GM19397 (cell line): ENCODE results near the gene NT5DC1.
"Not testable (repeated sequence)": the region's sequence is repeated elsewhere in the genome, so short reads cannot be mapped to it uniquely, and the experiment has no call there.

ENCODE experiments used
- ATAC-seq: cut with Tn5 transposase; IDR thresholded peaks from one replicate; pipeline ENCODE4 v1.9.1; 2021; ENCODE audit warnings: mild to moderate bottlenecking, moderate library complexity; ENCODE audit not compliant: unreplicated experiment

NT5DC1 gene

DNA sequence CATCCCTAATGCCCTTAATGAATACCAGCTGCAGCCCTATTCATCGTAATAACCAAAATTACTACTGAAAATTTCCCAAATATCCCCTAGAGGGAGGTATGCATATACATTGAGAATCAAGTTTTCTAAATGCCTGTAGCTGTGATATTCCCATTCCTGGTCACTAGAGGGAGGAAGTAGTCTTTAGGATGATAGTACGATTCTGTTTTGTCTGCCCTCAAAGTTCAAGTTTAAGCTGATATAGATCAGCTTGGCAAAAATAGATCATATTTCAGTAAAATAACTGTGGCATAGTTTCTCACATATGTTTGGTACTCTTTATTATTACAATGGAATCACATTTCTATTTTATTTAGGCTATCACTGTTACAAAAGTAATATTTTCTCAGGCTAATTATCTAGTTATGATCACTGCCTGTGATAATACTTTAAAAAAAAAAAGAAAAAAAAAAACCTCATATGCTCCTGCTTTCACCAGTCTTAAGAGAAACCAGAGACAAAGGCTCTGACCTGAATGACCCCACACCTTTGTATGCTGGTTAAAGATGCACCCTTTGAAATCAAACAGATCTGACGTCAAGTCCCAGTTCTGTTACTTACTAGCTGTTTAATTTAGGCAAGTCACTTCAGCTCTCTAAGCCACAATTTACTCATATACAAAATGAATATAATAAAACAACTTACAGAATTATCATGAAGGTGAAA lies 168.1 kb downstream of the NT5DC1 start:
- ATAC-seq = peak; percentile 69

DNA sequence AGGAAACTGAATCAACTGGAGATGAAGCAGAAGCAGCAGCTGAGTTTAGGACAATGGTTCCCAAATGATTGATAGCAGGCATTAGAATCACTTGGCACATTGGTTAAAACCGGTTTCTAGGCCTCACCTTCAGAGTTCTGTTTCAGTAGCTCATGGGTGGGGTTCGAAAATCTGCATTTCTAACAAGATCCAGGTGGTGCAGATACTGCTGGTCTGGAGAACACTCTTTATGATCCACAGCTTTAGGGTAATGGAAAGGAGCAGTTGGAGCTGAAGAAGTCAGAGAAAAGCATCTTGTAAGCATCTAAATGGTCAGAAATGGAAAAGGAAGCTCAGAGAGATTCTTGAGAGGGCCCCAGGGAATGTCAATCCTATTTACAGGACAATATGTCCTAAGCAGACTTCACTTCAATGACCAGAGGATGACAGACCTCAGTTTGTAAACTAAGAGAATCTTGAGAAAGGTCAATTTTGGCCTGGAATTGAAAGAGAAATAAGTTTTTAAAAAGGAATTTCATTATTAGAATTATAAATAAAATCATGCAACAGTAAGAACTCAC lies 170.6 kb downstream of the NT5DC1 start:
- no peak for ATAC-seq

DNA sequence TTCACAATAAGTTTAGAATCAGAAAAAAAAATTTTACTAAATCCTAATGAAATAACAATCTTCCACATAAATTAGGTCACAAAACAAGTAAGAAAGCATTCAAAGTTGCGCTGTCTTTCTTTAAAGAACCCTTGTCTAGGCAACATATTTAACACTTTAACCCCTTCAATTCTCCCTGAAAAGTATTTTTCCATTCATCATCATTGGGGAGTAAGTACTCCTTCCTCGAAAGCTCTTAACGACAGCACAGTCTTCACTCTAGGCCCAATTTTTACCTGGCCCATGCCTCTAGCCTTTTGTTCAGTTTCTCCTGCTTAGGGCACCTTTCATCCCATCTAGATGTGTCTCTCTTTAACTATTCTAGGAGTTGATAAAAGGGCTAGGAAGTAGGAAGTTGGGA lies 176.5 kb downstream of the NT5DC1 start:
- ATAC-seq = no peak

DNA sequence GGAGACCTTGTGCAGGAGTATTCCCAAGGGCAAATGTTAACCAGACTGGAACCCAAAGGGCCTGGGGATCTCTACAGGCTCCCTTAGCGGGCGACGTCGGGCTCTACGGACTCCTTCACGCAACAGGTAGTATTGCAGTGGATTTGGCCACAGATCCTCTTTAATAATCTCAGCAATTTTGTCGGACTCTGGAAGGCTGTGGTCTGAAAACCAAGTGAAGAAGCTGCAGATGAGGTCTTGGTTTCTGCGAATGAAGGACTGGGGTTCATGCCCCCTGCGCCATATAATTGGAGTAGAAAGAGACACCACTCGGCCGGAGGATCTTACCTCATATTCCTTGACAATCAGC lies 177.8 kb downstream of the NT5DC1 start:
- no peak for ATAC-seq

DNA sequence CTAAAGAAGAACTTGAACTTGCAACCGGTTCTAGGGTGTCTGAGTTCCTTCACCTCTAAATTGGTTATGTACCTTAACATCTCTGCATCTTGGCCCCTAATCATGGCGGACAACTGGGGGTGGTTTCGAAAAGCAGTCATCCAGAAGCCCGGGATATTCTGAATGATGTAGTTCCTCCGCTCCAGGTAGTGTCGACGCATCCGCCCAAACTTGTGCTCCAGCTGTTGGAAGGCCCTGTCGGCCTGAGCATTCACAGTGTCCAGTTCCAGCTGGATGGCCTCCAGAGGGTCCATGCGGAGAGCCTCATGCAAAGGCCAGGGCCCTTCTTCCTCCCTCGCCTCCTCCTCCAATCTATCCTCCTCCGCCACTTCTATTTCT lies 178.2 kb downstream of the NT5DC1 start:
- no peak for ATAC-seq

DNA sequence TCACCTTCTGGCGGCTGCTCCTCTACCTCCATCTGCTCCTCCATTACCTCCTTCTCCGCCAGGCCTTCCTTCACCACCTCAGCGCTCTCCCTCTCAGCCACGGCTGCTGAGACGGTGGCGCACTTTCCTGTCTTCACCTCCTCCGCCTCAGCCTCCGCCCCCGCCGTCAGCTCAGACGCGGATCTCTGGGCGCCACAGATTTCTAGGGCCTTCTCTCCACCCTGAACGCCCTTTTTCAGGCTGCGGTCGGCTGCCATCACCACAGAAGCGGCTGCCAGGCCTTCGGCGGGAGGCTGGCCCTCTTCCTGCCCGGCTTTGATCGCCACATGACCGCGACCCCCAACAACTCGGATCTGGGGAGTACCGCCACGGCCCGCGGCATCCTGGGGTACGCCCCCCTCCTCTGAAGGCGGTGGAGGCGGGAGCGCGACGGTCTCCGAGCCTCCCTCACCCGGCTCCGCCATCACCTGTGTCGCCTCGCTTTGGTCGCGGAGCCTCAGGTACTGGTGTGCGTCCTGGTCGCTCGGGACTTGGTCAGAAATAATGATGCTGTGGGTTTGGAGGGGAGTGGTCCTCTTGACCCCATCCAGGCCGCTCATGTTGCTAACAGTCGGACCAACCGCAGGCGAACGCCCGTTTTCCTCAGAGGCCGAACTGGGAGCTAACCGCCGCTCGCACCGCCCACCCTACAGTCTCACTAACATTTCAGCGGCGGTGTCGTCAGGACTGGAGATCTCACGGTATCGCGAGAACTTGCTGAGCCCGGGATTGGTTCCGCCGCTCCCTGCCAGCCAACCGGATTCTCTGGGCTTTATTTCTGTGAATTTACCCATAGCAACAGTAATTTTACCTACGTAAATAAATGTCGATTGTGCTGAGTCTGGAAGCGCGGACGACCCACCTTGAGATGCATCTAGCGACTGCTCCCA lies 178.8 kb downstream of the NT5DC1 start, which contains the start of gene TSPYL1:
TSS of gene TSPYL1 (minus strand) at position 699 of the 929 bp plus-strand sequence. CDS start at position 599, 100 bp downstream.
- peak; percentile 95 for ATAC-seq

DNA sequence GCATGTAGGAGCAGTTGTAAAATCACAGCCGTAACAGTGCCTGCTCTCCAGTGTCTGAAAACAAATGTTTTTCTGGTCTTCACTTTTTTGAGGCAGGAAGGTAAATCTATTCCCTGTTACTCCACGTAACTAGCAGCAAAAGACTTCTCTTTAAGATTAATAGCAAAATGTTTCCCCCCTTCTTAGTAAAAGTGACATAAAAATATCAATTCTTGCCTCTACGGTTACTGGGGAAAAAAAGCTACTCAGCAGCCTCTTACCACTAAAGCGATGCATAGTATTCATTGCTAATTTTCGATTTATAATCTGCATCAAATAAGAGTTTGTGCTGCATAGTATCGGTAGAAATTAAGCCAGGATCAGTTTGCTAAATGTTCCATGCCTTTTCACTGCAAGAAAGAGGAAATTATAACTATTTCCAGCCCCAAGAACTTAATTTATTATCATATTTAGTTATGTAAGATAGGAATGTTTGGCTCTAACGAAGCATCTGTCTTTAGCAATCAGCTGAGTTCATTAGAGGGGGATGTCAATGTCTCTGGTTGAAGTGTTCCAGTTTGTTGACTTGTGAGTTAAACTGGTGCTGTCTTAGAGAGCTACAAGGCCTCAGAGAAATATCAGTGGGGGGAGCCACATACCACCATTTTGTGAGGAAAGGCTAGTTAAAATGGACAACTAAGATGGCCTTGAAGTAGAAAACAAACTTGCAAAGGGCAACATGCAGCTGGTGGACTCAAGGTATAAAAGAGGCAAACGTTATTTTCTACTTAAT lies 179.7 kb downstream of the NT5DC1 start:
- ATAC-seq = no peak

DNA sequence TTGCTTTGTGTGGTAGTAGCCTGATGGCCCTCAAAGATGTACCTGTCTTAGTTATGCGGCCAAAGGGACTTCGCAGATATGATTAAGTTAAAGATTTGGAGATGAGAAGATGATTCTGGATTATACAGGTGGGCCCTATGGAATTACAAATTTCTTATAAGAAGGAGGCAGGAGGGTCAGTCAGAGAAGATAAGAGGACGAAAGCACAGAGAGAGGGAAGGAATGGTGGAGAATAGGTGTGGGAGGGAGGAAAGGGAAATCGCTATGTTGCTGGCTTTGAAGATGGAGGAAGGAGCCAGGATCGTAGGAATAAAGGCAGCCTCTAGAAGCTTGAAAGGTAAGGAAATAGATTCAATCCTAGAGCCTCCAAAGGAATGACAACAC lies 180.3 kb downstream of the NT5DC1 start:
- ATAC-seq = no peak

DNA sequence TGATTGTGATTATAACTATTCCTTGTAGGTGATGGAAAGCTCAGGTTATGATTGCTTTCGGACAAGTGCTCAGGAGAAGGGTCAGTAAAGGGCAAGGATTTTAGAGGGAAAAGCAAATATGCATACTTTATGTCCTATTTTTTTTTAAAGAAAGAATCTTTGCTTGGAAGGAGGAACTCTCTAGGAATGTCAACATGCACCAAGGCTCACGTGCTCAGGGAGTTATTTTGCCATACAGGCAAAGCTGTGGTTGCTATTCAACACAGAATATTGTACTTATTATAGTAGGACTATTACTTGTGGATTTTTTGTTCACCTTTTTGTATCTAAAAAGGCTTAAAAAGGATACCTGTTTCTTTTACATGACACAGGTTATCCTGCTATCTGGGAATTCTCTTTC lies 182.0 kb downstream of the NT5DC1 start:
- no peak for ATAC-seq

DNA sequence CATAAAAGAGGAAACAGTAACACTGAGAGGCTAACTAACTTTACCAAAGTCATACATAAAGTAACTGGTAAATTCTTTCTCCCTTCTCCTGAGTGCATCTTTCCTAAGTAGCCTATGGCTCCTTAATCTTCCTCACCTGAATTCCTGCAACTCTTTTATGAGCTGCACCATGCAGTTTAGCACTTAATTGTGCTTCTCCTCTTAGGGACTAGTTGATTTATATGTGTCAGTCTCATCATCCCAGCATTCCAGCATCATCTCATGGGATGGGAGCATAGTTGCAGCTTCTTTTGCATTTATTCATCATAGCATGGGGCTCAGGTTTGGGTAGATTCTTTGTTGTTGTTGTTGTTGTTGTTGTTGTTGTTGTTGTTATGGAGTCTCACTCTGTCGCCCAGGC lies 182.5 kb downstream of the NT5DC1 start:
- ATAC-seq = no peak

DNA sequence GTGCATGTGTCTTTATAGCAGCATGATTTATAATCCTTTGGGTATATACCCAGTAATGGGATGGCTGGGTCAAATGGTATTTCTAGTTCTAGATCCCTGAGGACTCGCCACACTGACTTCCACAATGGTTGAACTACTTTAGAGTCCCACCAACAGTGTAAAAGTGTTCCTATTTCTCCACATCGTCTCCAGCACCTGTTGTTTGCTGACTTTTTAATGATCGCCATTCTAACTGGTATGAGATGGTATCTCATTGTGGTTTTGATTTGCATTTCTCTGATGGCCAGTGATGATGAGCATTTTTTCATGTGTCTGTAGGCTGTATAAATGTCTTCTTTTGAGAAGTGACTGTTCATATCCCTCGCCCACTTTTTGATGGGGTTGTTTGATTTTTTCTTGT lies 184.3 kb downstream of the NT5DC1 start:
- ATAC-seq = not testable (repeated sequence)

DNA sequence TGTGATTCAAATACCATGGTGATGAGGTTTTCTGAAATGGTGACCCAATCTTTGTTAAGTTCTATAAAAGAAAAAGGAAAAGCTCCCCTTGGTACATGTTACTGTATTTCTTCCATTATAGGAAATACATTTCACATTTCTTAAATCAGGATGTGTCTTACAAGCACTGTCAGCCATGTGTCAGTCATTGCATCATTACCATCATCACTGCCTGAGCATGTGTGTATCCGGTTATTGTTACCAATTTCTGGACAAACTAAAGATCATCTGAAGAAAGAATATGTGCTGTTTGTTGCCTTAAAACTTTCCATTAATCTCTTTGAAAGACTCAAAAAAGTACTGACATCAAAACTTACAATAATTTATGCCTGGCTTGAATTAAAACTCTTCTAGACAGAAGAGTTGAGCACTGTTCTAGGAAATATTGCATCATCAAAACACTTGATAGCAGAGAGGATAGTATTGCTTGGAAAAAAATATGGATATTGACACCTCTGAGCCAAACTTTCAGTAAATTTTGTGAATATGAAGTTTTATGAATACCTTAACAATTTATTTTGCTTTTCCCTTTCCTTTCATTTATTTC lies 186.2 kb downstream of the NT5DC1 start:
- ATAC-seq = no peak

DNA sequence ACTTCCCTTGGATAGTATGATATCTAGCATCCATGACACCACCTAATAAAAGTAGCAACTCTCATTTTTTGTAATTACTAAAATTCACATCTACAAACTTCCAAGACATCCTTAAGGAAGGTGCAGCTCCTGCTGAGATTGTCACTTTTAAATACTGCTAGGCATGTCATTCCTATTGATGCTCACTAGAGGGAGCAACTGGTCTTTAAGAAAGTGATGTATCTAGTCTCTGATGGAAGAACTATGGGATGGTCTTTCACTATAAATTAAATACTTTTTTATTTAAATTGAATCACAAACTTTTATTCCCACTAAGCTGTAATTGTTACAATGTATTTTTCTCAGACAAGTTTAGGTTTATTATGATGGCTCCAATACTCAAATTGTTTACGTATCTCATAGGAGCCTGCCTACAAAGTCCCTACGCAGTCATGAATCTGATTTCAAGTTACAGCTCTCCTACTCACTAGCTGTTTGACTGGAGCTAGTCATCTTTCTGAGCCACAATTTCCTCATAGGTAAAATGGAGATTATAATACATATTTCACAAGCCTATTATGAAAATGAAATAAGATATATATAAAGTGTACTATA lies 187.1 kb downstream of the NT5DC1 start:
- no peak for ATAC-seq

DNA sequence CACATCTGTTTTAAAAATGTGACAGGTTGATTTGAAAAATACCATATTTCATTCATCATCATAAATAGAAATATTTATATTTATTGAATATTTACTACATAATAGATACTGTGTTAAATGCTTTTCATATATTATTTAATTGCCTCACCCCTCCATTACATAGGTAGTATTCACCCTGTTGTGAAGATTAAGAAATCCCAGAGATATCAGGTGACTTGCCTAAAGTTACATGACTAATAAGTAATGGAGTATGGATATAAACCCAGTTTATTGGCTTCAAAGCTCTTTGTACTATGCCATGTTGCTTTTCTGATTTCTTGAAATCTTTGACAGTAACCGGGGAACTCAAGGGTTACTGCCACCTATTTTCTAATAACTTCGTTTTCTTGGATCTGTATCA lies 189.2 kb downstream of the NT5DC1 start:
- ATAC-seq = no peak

DNA sequence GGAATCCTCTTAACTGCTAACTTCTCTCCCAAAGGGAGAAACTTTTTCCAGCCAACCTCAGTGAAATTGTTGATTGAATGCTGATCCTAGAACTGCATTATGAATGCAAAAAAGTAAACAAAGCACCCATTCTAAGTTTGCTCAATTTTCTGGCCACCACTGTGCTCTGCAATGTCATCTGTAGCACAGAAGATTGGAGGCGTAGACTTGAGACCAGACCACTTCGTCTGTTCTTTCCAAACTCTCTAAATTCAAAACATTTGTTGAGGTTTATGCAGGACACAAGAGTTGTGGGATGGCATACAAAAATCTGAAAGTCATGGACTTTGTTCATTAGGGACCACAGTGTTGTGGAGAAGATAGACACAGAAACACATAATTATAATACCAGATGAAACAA lies 190.1 kb downstream of the NT5DC1 start:
- ATAC-seq = no peak

DNA sequence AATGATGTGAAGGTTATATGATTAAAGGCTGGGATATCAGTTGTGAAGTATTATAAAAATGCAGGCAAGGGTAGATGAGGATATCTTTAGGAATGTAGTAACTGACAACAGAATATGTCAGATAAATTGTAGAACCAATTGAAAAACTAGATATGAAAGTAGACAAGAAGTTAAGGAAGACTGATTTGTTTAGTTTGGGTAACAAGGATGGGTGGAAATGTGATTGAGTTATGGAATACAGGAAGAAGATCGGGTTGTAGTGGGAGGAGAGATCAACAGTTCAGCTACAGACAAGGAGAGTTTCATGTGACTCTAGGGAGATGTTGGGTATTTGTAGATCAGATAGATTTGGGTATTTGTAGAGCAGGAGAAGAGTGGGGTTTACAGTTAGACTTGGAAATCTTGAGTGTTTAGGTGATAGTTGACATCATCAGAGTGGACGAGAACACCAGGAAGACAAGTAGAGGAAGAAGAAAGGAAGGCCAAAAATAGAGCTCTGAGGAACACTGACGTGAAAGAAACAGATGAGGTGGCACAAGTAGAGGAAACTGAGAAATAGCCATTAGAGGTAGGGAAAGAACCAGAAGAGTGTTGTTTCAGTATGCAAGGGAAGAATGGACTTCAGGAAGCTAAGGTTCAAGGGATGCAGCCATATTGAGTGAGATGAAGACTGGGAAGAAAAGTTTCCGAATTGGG lies 191.2 kb downstream of the NT5DC1 start:
- ATAC-seq = no peak

DNA sequence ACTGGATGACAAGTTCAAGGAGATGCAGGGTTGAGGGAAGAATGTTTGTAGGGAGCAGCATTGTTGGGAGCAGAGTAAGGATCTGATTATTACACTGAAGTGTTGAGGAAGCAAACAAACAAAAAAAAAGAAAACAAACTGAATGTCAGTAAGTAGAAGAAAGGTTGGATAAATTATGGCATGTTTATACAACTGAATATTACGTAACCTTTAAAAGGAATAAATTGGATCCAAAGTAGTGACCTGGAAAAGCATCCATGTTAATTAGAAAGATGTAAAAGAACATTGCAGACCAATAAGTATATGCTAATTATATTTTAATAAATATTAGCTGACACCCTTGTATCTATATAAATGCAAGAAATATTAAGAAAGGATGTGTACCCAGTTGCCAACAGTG lies 191.9 kb downstream of the NT5DC1 start:
- no peak for ATAC-seq

DNA sequence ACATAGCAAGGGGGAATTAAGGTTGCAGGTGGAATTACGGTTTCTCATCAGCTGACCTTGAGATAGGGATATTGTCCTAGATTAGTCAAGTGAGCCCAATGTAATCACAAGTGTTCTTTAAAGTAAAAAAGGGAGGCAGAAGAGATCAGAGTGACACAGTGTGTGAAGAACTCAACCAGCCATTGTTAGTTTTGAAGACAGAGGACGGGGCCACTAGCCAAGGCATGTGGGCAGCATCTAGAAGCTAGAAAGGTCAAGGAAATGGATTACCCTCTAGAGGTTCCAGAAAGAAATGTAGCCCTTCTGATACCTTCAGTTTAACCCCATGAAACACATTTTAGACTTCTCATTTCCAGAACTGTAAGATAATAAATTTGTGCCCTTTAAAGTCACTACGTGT lies 197.6 kb downstream of the NT5DC1 start:
- no peak for ATAC-seq

DNA sequence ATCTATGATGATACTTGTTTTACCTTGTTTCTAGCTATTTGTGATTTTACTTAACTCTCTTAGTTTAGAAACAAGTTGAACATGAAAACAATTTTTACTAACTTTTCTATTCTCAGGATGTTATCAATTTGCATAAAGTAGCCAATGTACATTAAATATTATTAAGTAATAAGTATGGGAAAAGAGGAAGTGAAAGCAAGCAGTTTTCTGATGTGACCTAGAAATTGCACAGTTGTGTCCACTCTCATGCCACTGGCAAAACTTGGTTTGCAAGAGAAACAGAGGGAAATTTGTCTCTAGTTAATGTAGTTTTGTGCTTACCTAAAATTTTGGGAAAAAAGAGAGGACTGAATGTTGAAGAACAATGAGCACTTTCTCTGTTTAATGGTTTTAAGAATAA lies 198.3 kb downstream of the NT5DC1 start:
- ATAC-seq = no peak
